GM19025 (cell line): ENCODE results near the gene PELO.
A peak's percentile ranks its signal among the peaks of the same experiment; 100 is the strongest.
"Not testable (repeated sequence)": the region's sequence is repeated elsewhere in the genome, so short reads cannot be mapped to it uniquely, and the experiment has no call there.

Experiments used
- ATAC-seq: cut with Tn5 transposase; IDR thresholded peaks from one replicate; pipeline ENCODE4 v1.9.1; 2021; ENCODE audit warnings: mild to moderate bottlenecking, low read depth, moderate library complexity; ENCODE audit not compliant: unreplicated experiment

PELO gene

DNA sequence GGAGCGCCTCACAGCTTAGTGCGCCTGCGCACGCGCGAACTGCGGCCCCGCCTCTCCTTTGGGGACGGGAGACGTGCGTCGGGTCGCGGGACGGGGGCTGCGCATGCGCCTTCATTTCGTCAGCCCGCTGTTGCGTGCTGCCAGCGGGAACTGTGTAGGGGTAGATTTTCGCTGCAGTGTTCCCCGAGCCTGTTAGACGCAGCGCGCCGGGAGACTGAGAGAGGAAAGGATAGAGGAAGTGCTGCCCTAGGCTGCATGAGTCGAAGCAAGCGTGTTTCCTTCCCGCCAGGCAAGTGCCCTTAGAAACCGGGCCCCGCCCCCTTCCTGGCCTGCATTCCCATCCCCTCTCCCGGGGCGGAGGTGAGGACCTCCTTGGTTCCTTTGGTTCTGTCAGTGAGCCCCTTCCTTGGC is 12.3 kb downstream of the PELO start:
- ATAC-seq, result peak; percentile 86

DNA sequence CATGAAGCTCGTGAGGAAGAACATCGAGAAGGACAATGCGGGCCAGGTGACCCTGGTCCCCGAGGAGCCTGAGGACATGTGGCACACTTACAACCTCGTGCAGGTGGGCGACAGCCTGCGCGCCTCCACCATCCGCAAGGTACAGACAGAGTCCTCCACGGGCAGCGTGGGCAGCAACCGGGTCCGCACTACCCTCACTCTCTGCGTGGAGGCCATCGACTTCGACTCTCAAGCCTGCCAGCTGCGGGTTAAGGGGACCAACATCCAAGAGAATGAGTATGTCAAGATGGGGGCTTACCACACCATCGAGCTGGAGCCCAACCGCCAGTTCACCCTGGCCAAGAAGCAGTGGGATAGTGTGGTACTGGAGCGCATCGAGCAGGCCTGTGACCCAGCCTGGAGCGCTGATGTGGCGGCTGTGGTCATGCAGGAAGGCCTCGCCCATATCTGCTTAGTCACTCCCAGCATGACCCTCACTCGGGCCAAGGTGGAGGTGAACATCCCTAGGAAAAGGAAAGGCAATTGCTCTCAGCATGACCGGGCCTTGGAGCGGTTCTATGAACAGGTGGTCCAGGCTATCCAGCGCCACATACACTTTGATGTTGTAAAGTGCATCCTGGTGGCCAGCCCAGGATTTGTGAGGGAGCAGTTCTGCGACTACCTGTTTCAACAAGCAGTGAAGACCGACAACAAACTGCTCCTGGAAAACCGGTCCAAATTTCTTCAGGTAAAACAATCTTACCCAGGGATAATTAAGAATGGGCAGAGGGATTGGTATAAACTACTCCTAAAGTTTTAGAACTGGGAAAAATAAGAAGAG is 12.9 kb downstream of the PELO start:
- ATAC-seq, result peak; percentile 27

DNA sequence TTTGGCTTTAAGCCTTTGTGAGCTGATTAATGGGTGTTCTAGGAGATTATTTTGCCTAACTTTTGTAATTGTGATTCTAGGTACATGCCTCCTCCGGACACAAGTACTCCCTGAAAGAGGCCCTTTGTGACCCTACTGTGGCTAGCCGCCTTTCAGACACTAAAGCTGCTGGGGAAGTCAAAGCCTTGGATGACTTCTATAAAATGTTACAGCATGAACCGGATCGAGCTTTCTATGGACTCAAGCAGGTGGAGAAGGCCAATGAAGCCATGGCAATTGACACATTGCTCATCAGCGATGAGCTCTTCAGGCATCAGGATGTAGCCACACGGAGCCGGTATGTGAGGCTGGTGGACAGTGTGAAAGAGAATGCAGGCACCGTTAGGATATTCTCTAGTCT is 13.6 kb downstream of the PELO start:
- no peak for ATAC-seq

DNA sequence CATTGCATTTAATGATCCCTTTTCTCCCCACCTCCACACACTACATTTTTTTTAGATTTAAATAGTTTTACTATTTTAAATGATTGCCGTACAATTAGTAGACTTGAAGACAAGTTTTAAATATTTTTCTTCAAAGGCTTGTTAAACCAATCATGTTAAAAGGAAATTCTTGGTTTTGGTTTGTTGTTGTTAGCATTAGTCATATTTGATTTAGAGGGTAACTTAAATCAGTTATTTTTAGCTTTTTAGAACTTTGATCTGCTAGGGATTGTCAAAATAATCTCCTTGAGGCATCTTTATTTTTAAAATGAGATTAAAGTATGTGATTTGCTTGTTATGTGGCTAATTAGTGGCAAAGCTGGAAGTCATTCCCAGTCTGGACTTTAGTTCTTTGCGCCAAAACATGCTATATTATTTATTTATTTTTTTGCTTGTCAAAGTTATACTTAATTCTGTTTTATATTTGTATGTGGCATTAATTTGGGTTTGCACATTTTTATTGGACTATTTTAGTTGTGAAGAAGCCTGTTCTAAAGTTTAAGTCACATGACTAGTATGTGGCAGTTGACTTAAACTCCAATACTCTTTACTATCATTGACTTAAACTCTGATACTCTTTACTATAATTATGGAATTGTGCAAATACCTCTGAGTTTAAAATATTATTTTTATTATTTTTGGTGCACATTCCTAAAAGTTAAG is 14.7 kb downstream of the PELO start:
- no peak for ATAC-seq

DNA sequence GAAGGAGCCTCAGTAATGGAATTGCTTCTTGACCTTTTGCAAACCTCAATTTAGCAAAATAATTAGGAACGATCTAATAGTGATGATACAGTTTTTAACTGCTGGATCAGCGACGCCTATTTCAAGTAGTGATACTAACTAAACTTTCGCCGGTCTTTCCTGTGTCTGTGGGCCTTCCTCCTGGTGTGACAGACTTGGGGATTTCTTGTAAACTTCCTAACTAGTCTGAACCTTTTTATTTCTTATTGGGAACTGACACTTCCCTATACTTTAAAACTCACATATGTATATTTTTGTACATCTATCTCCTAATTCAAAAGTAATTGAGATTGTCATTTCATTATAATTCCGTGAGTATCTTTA is 15.2 kb downstream of the PELO start:
- no peak for ATAC-seq

DNA sequence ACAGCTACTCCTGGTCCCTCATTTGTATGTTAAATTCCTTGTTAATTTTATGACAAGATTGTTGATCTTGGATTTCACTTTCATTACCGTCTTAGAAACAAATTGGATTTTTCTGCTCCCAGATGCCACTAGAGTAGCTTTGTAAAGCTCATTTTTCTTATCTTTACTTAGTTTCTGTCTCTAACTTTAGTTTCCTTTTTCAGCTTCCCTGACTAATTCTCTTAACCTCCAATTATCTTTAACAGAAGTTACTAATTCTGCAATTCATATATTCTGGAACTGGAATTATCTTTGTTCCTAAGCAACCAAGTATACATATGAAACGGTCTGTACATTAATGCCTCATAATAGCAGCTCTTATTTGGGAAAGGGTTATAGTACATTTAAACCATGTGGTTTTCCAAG is 16.7 kb downstream of the PELO start:
- no peak for ATAC-seq

DNA sequence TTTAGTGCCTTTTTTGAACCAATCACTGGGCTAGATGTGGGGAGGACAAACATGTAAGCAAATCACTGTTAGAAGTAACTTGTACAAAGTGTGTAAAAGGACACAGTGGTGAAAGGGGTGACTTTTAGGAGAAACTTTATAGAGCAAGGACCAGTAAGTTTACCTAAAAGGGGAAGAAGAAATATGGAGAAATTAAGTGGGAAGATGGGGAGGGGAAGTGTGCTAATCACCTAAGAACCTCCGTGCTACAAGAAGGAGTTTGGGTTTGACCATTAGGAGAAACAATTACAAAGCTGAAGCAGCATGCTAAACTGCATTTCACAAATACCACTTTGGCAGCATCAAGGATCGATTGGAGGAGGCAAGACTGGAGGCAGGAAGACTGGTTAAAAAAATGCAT is 17.3 kb downstream of the PELO start:
- no peak for ATAC-seq

DNA sequence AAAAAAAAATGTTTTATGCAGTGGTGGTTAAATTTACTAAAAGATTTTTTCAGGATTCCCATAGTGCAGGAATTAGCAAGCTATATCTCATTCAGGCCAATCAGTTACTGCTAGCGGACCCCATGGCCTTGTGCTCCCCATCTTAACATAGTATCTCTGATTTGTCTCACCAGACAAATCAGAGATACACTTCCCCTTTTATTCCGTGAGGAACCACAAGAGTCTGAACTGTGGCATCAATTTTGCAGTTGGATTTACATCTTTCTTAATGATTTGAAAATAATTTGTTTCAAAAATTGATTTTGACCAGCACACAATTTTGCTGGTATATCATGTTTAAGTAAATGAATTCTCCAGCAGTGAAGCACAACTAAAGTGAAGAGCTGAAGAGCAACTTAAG is 17.9 kb downstream of the PELO start:
- ATAC-seq, result no peak

DNA sequence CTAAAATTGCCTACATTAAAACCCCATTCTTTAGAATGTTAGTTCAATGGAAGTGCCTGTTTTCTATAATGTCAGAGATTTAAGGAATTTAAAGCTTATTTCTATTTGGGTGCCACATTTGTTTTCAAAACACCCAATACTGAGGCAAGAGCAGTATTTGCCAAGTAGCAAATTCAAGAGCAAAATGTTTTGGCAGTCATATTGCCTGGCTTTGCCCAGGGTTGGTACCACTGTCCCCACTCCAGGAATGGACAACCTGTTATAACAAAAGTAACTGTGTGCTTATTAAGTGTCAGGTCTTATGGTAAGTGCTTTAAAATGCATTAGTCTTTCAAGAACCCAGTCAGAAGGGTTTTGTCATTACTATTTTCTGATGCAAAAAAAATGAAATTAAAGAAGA is 19.3 kb downstream of the PELO start:
- no peak for ATAC-seq

DNA sequence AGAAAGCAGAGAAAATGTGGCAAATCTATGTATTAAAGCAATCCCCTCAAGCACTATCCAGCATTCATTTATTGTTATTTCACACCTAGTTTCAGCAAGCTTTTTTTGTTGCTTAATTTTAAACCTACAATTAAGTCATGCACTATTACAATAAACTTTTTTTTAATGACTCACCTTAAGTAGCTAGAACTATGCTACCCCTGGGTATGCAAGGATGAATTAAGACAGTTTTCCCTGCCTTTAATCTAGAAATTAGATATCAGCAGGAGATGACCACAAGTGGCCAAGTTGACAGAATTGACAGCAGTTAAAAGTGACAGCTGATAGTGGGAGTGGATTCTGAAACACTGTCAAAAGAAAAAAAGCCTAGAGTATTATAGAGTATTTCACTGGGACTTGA is 20.0 kb downstream of the PELO start:
- ATAC-seq, result no peak

DNA sequence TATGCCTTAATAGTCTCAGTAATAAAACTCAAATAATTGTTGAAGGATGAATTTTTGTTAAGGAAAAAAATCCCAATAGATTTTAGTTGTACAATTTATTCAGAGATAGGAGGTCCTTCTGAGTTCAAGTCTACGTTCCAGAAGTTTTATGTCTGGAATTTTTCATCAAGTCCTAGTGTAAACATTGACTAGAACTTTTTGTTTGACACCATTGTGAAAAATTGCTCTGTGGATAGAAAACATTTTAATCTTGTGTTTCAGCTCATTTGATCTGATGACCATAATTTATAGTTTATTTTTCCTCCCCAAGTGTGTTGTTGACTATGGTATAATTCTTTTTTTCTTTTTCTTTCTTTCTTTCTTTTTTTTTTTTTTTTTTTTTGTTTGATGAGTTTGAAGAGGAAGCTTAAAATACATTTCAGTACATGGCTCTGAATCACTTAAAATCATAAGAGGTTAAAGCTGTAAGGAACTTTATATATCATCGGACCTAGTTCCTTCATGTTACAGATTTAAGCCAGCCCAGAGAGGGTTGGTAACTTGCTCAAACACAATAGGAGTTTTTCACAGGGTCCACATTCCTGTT is 20.7 kb downstream of the PELO start:
- ATAC-seq, result no peak

DNA sequence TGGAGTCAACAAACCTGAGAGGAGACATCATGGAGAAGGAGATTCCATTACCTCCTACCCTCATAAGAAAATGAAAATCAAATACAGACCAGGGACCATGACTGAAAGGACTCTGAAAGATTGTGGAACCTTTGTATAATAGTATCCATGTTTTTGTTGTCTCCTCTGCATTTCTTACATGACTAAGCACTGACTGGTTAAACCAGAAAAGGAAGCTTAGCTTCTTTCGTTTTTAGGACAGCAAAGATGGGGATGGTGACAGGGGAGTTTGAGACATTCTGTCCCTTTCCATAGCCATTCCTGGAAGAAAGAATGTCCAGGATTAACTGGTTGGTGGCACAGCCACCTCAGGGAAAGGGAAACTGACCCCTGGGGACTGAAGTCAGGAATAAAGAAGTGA is 22.2 kb downstream of the PELO start:
- ATAC-seq, result no peak

DNA sequence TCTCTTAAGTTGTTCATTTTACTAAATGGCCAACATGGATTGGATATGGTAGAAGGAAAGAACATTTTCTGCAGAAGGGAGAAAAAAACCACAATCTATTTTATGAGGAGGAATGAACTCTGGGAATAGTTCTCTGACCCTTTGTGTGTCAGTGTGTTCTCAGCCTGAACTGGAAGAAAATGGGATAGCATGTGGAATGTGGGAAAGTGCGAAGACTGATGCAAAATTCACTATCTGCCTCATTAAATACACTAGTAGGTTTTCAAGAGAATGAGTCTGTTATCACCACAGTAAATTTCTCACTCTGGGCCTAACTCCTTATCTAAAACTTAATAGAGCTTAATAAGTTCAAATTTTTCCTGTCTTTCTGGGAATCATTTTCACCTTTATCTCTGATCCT is 22.7 kb downstream of the PELO start:
- ATAC-seq, result no peak

DNA sequence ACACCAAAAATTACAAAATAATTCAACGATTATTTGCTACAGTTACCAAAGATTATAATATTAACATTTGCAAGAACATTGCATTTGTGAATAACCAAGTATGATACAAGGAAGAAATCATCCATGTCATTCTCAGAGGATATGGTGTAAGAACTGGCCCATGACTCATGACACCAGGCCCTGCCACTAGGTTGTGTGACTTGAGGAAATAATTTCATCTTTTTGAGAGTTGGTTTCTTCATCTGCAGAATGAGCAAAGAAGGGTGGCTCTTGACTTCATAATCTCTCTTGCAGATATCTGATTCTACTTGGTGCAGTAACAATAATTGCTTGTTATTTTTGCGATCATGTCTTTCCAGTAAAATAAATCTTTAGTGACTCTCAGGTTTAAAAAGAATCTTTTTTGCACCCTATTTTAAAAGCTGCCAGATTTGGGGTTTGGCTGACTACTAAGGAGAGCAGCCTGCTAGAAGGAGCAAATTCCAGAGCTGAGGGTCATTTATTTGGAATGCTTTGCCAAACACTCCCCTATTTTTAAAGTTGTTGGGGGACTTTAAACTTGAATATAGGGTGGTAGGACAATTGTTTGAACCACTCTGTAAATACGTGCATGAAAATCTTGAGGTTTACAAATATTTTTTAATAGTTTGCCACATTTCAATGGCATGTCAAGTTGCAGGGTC is 23.5 kb downstream of the PELO start:
- no peak for ATAC-seq

DNA sequence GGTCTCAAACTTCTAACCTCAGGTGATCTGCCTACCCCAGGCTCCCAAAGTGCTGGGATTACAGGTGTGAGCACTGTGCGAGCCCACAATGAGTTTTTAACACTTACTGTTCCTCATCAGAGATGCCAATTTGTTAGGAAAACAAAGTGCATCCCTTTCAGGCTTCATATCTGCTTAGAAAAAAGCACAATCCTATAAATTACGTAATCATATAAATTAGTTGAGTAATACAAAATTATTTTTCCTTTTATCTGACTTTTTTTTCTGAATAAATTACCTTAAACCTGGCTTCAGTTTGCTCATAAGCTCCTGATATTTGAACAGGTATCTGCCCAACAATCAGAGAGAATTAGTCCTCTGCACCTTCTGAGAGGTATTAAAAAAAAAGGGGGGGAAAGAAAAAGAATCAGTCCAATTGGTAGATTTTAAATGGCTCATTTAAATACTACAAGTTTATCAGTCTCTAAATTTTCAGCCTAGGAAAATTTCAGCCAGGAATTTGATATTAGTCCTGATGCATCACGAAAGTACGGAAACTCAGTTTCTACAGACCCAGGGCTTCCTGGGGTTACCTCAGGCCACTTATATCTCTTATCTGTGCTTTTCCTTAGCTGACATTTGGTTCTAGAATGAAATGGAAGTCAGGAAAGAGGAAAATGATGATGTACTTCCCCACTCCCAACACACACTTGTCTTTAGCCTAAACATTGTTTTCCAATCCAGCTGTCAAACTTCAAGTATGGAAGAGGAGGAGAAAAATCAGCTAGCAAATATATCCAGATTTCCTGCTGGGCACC is 26.8 kb downstream of the PELO start:
- no peak for ATAC-seq

DNA sequence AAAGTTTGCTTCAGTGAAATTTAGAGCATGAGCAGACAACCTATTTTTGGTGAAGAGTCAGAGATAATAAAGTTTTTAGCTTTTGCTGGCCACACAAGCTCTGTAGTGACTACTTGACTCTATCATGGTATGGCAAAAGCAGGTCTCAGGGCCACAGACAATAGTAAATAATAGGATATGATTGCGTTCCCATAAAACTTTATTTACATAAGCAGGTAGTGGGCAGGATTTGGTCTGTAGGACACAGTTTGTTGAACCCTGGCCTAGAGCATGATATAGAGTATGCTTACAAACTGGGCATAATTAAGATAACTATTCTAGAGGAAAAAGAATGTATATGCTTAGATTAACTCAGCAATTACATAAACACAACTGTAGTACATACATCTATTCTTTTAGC is 30.1 kb downstream of the PELO start:
- ATAC-seq, result no peak

DNA sequence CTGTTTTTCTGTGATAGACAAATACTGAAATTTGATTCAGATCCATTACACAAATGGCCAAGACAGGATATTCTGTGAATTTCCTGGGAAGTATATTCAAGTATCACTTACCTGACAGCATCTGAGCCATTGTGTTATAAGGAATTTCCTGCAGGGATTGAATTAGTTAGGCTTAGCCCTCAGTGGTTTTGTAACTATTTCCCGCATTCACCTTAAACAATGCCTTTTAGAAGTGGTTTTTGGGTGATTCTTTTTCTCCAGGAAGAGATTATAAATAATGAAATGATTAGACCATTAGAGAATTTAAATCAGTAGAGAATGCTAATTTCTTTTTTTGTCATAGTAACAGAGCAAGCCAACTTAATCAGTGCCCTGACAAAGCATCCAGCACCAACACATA is 30.6 kb downstream of the PELO start:
- ATAC-seq, result no peak

DNA sequence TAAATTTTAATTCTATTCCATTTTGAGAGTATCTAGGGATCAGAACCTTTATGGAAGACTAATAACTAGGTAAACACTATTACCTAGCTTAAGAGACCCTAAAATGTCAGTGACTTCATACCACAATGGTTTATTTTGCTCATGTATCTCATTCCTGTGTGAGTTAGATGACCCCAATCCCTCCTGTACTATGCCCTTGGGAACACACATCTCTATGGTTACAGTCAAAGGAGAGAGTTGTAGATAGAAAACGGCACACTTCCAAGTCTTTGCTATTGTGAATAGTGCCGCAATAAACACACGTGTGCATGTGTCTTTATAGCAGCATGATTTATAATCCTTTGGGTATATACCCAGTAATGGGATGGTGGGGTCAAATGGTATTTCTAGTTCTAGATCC is 31.1 kb downstream of the PELO start:
- not testable (repeated sequence) for ATAC-seq

DNA sequence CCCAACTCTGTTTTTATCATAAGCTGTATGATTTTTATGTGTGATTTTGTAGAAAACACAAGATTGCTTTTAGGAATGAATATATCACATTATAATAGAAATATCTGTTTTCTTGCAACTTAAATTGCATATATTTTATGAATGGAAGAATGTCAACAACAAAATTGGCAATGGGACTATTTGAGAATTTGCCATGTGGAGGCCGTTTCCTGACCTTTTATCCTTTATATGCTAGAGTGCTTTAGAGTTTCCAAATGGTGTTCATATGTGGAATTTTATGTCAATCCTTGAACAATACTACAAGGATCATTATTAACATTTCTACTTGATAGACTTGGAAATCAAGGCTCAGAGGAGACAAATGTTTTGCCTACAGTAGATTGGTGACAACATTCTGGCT is 34.2 kb downstream of the PELO start:
- no peak for ATAC-seq

DNA sequence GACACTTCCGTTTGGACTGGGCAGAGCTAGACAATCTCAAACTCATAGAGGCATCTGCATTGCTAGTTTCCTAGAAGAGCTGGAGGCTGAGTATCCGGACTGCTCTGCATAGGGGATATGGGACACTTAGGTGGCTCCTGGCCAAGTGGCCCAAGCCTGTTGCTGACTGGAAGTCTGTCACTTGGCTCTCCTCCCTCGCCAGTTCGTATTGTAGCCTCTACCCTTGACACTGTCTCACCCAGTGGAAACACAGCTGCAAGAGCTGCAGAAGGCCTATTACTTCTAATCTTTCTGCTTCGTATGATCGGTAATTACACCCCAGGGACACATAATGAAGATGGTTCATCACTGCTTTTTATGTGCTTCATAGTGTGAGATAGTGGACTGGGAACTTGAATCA is 34.7 kb downstream of the PELO start:
- no peak for ATAC-seq

DNA sequence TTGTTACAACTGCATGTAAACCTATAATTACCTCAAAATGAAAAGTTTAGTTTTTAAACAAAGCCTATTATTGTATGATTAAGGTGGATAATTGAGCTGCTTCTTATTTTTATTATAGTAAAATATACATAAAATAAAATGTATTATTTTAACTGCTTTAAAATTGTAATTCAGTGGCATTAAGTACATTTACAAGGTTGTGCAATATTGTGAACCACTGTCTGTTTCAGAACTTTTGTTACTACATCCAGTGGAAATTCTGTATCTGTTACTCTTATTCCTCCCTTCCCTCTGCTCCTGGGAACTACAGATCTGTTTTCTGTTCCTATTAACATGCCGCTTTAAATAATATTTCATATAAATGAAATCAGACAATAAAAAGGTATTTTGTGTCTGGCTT is 37.1 kb downstream of the PELO start:
- no peak for ATAC-seq
